IMR-90 (cell line): Measurements from ENCODE around the gene MAN2B1. TPM values are rescaled to one million over a fixed set of nuclear protein-coding genes. Genes with fewer than 3 reads are reported as not detected.
A peak's percentile ranks its signal among the peaks of the same experiment; 100 is the strongest.

Experiments used
- ATAC-seq: fragments of 200-7000 bp; cut with Tn5 transposase; 2 replicates; pipeline ENCODE4 v1.9.1; 2020; ENCODE audit warnings: low read depth, mild to moderate bottlenecking, moderate library complexity
- BruUV-seq: library from RNA; stranded (reverse); fragments of 400-500 nt; replicated peaks from 2 replicates; lab custom pipeline; 2021; lab: Mats Ljungman, UMichigan
- CTCF ChIA-PET: fragments of 300-600 bp; formaldehyde crosslinking; extraction: SDS; loops from one replicate; lab custom pipeline; 2021; ENCODE audit warnings: antibody characterized with exemption; lab: Yijun Ruan, JAX
- POLR2A ChIA-PET: fragments of 300-600 bp; sonication (Branson Sonifier 250); formaldehyde crosslinking; loops from one replicate; lab custom pipeline; 2022; ENCODE audit warnings: antibody characterized with exemption; ENCODE audit not compliant: unreplicated experiment; lab: Charles Lee
- DNase-seq: peaks from one replicate; pipeline ENCODE4 v3.0.0; 2013
- H2AFZ ChIP-seq: replicated peaks from 2 replicates; pipeline ENCODE3; 2013; ENCODE audit warnings: low read length, mild to moderate bottlenecking; ENCODE audit not compliant: poor library complexity
- H2AK5ac ChIP-seq: 2 replicates; pipeline ENCODE4 v1.6.1; 2013; ENCODE audit warnings: low read depth, low read length, inconsistent platforms
- H2AK9ac ChIP-seq: replicated peaks from 2 replicates; pipeline ENCODE3; 2013; ENCODE audit warnings: mild to moderate bottlenecking, low read depth, low read length, moderate library complexity; ENCODE audit not compliant: poor library complexity
- H2BK120ac ChIP-seq: 2 replicates; pipeline ENCODE4 v1.6.1; 2013; ENCODE audit warnings: low read depth, low read length, inconsistent platforms
- H2BK15ac ChIP-seq: 3 replicates; pipeline ENCODE4 v1.6.1; 2013; ENCODE audit warnings: low read depth, low read length, inconsistent platforms
- H2BK20ac ChIP-seq: 2 replicates; pipeline ENCODE4 v1.6.1; 2013; ENCODE audit warnings: low read depth, mild to moderate bottlenecking, inconsistent platforms, low read length, moderate library complexity
- H2BK5ac ChIP-seq: 2 replicates; pipeline ENCODE4 v1.6.1; 2013; ENCODE audit warnings: mild to moderate bottlenecking, low read depth, low read length, inconsistent platforms; ENCODE audit not compliant: poor library complexity, severe bottlenecking
- H3K14ac ChIP-seq: replicated peaks from 2 replicates; pipeline ENCODE4 v1.6.1; 2013; ENCODE audit warnings: low read depth, low read length, inconsistent platforms
- H3K18ac ChIP-seq: 2 replicates; pipeline ENCODE4 v1.6.1; 2013; ENCODE audit warnings: low read depth, low read length, control low read depth
- H3K23ac ChIP-seq: 2 replicates; pipeline ENCODE4 v1.6.1; 2013; ENCODE audit warnings: low read depth, low read length, inconsistent platforms
- H3K27ac ChIP-seq: 2 replicates; pipeline ENCODE4 v1.5.1; 2013; ENCODE audit warnings: mild to moderate bottlenecking, control low read depth, low read length; ENCODE audit not compliant: insufficient read depth
- H3K27me3 ChIP-seq: 2 replicates; pipeline ENCODE4 v1.6.1; 2013; ENCODE audit warnings: low read length; ENCODE audit not compliant: control insufficient read depth, insufficient read depth
- H3K36me3 ChIP-seq: 2 replicates; pipeline ENCODE4 v1.6.1; 2013; ENCODE audit warnings: low read length, mixed read lengths; ENCODE audit not compliant: control insufficient read depth, insufficient read depth
- H3K4ac ChIP-seq: 2 replicates; pipeline ENCODE4 v1.6.1; 2013; ENCODE audit warnings: low read depth, low read length, inconsistent platforms
- H3K4me1 ChIP-seq: 2 replicates; pipeline ENCODE4 v1.6.1; 2013; ENCODE audit warnings: low read length, mixed read lengths; ENCODE audit not compliant: control insufficient read depth, insufficient read depth
- H3K4me2 ChIP-seq: 2 replicates; pipeline ENCODE4 v1.6.1; 2013; ENCODE audit warnings: low read depth, mild to moderate bottlenecking, control low read depth, low read length, moderate library complexity
- H3K4me3 ChIP-seq: 2 replicates; pipeline ENCODE4 v1.5.1; 2013; ENCODE audit warnings: low read depth, mild to moderate bottlenecking, control low read depth, low read length, moderate library complexity; ENCODE audit not compliant: insufficient read depth
- H3K56ac ChIP-seq: 2 replicates; pipeline ENCODE4 v1.6.1; 2013; ENCODE audit warnings: low read length, inconsistent platforms; ENCODE audit not compliant: insufficient read depth; ENCODE audit errors: extremely low read depth
- H3K79me1 ChIP-seq, 2 experiments: 2 replicates each; pipeline ENCODE4 v1.6.1; 2013; ENCODE audit warnings: low read length in 2 of 2, inconsistent platforms in 1 of 2, low read depth in 1 of 2
- H3K9ac ChIP-seq: 2 replicates; pipeline ENCODE4 v1.6.1; 2013; ENCODE audit warnings: low read depth, low read length, control low read depth
- H3K9me1 ChIP-seq: 2 replicates; pipeline ENCODE4 v1.6.1; 2013; ENCODE audit warnings: low read length, inconsistent platforms; ENCODE audit not compliant: insufficient read depth
- H3K9me3 ChIP-seq: 2 replicates; pipeline ENCODE4 v1.6.1; 2013; ENCODE audit warnings: low read length; ENCODE audit not compliant: control insufficient read depth, insufficient read depth
- H4K20me1 ChIP-seq: 2 replicates; pipeline ENCODE4 v1.6.1; 2013; ENCODE audit warnings: low read length, inconsistent platforms; ENCODE audit not compliant: insufficient read depth
- H4K5ac ChIP-seq: 2 replicates; pipeline ENCODE4 v1.6.1; 2013; ENCODE audit warnings: mild to moderate bottlenecking, low read depth, low read length, control low read depth
- H4K8ac ChIP-seq, 2 experiments: 2 replicates each; pipeline ENCODE4 v1.6.1; 2013; ENCODE audit warnings: low read depth in 2 of 2, low read length in 2 of 2, control low read depth in 1 of 2, inconsistent platforms in 1 of 2
- H4K91ac ChIP-seq: 2 replicates; pipeline ENCODE4 v1.6.1; 2013; ENCODE audit warnings: low read depth, low read length, inconsistent platforms; ENCODE audit not compliant: insufficient read depth
- BHLHE40 ChIP-seq: fragments of 150-350 bp; IDR thresholded peaks from 2 replicates; pipeline ENCODE4 v1.6.1; 2016; ENCODE audit warnings: mild to moderate bottlenecking, low read depth, low read length
- CTCF ChIP-seq: conservative IDR thresholded peaks from 2 replicates; pipeline ENCODE4 v1.5.1; 2012; ENCODE audit warnings: mild to moderate bottlenecking, low read depth, low read length, improper control_type of control experiment
- FOS ChIP-seq: fragments of 150-350 bp; IDR thresholded peaks from 2 replicates; pipeline ENCODE4 v1.6.1; 2016; ENCODE audit warnings: low read depth, low read length
- MAZ ChIP-seq: IDR thresholded peaks from 2 replicates; pipeline ENCODE4 v1.6.1; 2012; ENCODE audit warnings: low read depth, mild to moderate bottlenecking, low read length, improper control_type of control experiment, moderate library complexity, borderline replicate concordance
- MXI1 ChIP-seq: IDR thresholded peaks from 2 replicates; pipeline ENCODE4 v1.6.1; 2012; ENCODE audit warnings: low read depth, mild to moderate bottlenecking, low read length, moderate library complexity, borderline replicate concordance
- POLR2A ChIP-seq: IDR thresholded peaks from 2 replicates; pipeline ENCODE4 v1.6.1; 2012; ENCODE audit warnings: mild to moderate bottlenecking, low read depth, low read length
- RAD21 ChIP-seq: IDR thresholded peaks from 2 replicates; pipeline ENCODE4 v1.6.1; 2012; ENCODE audit warnings: low read length, improper control_type of control experiment
- RFX5 ChIP-seq: IDR thresholded peaks from 2 replicates; pipeline ENCODE4 v1.8.0; 2012; ENCODE audit warnings: low read depth, mild to moderate bottlenecking, low read length, moderate library complexity
- WGBS, 2 experiments: methylation state at CpG; one replicate each; pipeline versions ENCODE4 v1.1.5 to v1.1.7; 2013; ENCODE audit warnings: missing lambda C conversion rate in 2 of 2; ENCODE audit not compliant: insufficient read length in 1 of 2; ENCODE audit errors: extremely low coverage in 2 of 2; 5-methylcytosine and 5-hydroxymethylcytosine counted together
- dilution Hi-C: fragments of 300-500 bp; cut with HindIII; formaldehyde crosslinking; loops from one replicate; pipeline ENCODE4 v1.14.3; 2018; ENCODE audit warnings: low sequenced_read_pairs; ENCODE audit not compliant: unreplicated experiment
- in situ Hi-C: fragments of 300-500 bp; cut with MboI; formaldehyde crosslinking; loops from 3 replicates; pipeline ENCODE4 v1.14.3; 2019; ENCODE audit warnings: low sequenced_read_pairs, inconsistent platforms, mixed read lengths
- intact Hi-C: fragments of 100-400 bp; cut with micrococcal nuclease; formaldehyde crosslinking; loops from 2 replicates; pipeline ENCODE4 v1.10.0; 2022
- polyA plus RNA-seq, 3 experiments: library from polyadenylated mRNA; depleted of rRNA; stranded (reverse); fragments of >200 nt; gene quantifications; 2 replicates each; pipeline ENCODE4 v1.2.3, GENCODE V29; 2012; ENCODE audit warnings: low replicate concordance in 1 of 3
- total RNA-seq: library from RNA; depleted of rRNA; stranded (reverse); fragments of >200 nt; gene quantifications from 2 replicates; pipeline ENCODE4 v1.2.3, GENCODE V29; 2012

Gene MAN2B1
- total and polyA plus RNA-seq, 2 of the 4 experiments (the other 2 are of a cell fraction), result 10.4 to 55.4 TPM

- Histone ChIP-seq H3K9me1 (0 out of 2 replicates have a peak, but pooled peaks cover 13% of the 10 kb centered on the region), H3K4me2 (no peak overlapping the region), H4K5ac (no peak overlapping the region), H2BK5ac (no peak overlapping the region), H3K36me3 (peaks cover 27% of the 10 kb centered on the region), H3K27ac (no peak overlapping the region), H2BK15ac (no peak overlapping the region), H3K18ac (no peak overlapping the region), H3K14ac (no peak overlapping the region), H3K4me3 (no peak overlapping the region), H3K79me1 (peaks cover 31 to 50% of the 10 kb centered on the region in 2 experiments), H3K4me1 (peaks cover 11% of the 10 kb centered on the region), H4K91ac (no peak overlapping the region), H3K27me3 (no peaks in the 10 kb centered on the region), H3K23ac (no peak overlapping the region), H2AK5ac (no peak overlapping the region), H2BK120ac (no peak overlapping the region), H3K4ac (no peak overlapping the region), H3K9me3 (no peaks in the 10 kb centered on the region), H4K8ac (no peak overlapping the region), H3K9ac (no peak overlapping the region), H2AK9ac (peak overlapping the region; percentile 55), H4K20me1 (no peaks in the 10 kb centered on the region), H2AFZ (no peak overlapping the region), H2BK20ac (no peak overlapping the region), H3K56ac (no peak overlapping the region)
- intact Hi-C loops, result no loop called here
- CTCF ChIA-PET, result no interaction called here
- no TSS peak for BruUV-seq
- ATAC-seq (no peak), DNase-seq (no peak)
- in situ Hi-C loops, result no loop called here
- POLR2A ChIA-PET, result interaction anchor here (0.9 kb wide), 1 partner anchor 8 kb away, joined by 3 read pairs; no protein-coding TSS in a partner anchor
- WGBS, 2 experiments, result 86% methylated on average over 21 of the region's 29 CpGs; no CpG with 5 or more reads in 1 of the 2 experiments
- no peak for TF ChIP-seq FOS
- TF ChIP-seq BHLHE40, result no peak
- no peak for TF ChIP-seq RAD21
- no peak for TF ChIP-seq POLR2A
- no peak for TF ChIP-seq MXI1
- no peak for TF ChIP-seq MAZ
- no peak for TF ChIP-seq CTCF
- TF ChIP-seq RFX5, result no peak
- dilution Hi-C loops, result no loop called here
Measured at GRCh38 chr19:12664406-12665280, 1.9 kb downstream of the MAN2B1 start.
